GM12878 (cell line): ENCODE measurements around the gene SETD2. TPM values are rescaled to one million over a fixed set of nuclear protein-coding genes. Genes with fewer than 3 reads are reported as not detected.

ENCODE experiments used
- BACH1 ChIP-seq: fragments of 450-650 bp; IDR thresholded peaks from 2 replicates; pipeline ENCODE4 v1.6.1; 2017; ENCODE audit warnings: mild to moderate bottlenecking, borderline replicate concordance
- ESRRA ChIP-seq: IDR thresholded peaks from 2 replicates; pipeline ENCODE4 v1.6.1; 2012; ENCODE audit warnings: mild to moderate bottlenecking, low read length, improper control_type of control experiment
- FOXM1 ChIP-seq: IDR thresholded peaks from 2 replicates; pipeline ENCODE4 v1.6.1; 2012; ENCODE audit warnings: low read depth, mild to moderate bottlenecking, inconsistent platforms, low read length, moderate library complexity
- MYB ChIP-seq: fragments of 150-350 bp; IDR thresholded peaks from 2 replicates; pipeline ENCODE4 v1.6.1; 2014; ENCODE audit warnings: mild to moderate bottlenecking, low read depth, low read length, borderline replicate concordance
- NR2C2 ChIP-seq: IDR thresholded peaks from 2 replicates; pipeline ENCODE4 v1.6.1; 2011; ENCODE audit warnings: borderline replicate concordance, low read depth; ENCODE audit not compliant: control insufficient read depth, insufficient read length
- POLR2A ChIP-seq: IDR thresholded peaks from 2 replicates; pipeline ENCODE4 v1.6.1; 2011; ENCODE audit warnings: low read depth, mild to moderate bottlenecking, low read length
- ZBED1 ChIP-seq: IDR thresholded peaks from 2 replicates; pipeline ENCODE4 v1.6.1; 2016; ENCODE audit warnings: borderline replicate concordance
- ZSCAN29 ChIP-seq: fragments of 450-650 bp; IDR thresholded peaks from 2 replicates; pipeline ENCODE4 v1.6.1; 2017; ENCODE audit warnings: mild to moderate bottlenecking, moderate library complexity
- polyA plus RNA-seq, 11 experiments: library from polyadenylated mRNA; depleted of rRNA in 4 of 11; unstranded in 6 of 11; stranded (reverse) in 5 of 11; fragments of >200 nt; fragmentation: Nextera tagmentation in 4 of 11; fragmentation: Illumina TruSeq in 1 of 11; extraction: Ambion mirVana in 4 of 11; extraction: Trizol in 1 of 11; gene quantifications; 1 replicate in 1 of 11; 2 replicates in 10 of 11; pipeline versions ENCODE4 v1.2.1 to v1.2.3, GENCODE V29; 2011 to 2016; ENCODE audit warnings: inconsistent platforms in 2 of 11, missing spikeins in 2 of 11, low read depth in 1 of 11
- total RNA-seq, 4 experiments: library from RNA; depleted of rRNA in 3 of 4; stranded (reverse); fragments of >200 nt in 3 of 4; fragmentation: Illumina TruSeq in 1 of 4; extraction: Trizol in 1 of 4; gene quantifications; 2 replicates each; pipeline versions ENCODE4 v1.2.1 to v1.2.3, GENCODE V29; 2013 to 2021
- TF ChIP-seq, protein P1 (sequence below): IDR thresholded peaks from 2 replicates; pipeline ENCODE4 v1.6.1; 2012; ENCODE audit warnings: mild to moderate bottlenecking, low read depth, low read length
- TF ChIP-seq, protein P2 (sequence below): fragments of 450-650 bp; IDR thresholded peaks from 2 replicates; pipeline ENCODE4 v1.6.1; 2017; ENCODE audit warnings: low read depth, mild to moderate bottlenecking, moderate library complexity
- TF ChIP-seq, protein P3 (sequence below): fragments of 450-650 bp; IDR thresholded peaks from 2 replicates; pipeline ENCODE4 v1.6.1; 2018; ENCODE audit warnings: borderline replicate concordance, mild to moderate bottlenecking; ENCODE audit not compliant: partially characterized antibody

Gene SETD2
- total and polyA plus RNA-seq, 10 of the 15 experiments (the other 5 are each of a cell fraction or from before 2014, with no cell fraction given) = 8.4 to 44.9 (median 24.5) TPM

DNA sequence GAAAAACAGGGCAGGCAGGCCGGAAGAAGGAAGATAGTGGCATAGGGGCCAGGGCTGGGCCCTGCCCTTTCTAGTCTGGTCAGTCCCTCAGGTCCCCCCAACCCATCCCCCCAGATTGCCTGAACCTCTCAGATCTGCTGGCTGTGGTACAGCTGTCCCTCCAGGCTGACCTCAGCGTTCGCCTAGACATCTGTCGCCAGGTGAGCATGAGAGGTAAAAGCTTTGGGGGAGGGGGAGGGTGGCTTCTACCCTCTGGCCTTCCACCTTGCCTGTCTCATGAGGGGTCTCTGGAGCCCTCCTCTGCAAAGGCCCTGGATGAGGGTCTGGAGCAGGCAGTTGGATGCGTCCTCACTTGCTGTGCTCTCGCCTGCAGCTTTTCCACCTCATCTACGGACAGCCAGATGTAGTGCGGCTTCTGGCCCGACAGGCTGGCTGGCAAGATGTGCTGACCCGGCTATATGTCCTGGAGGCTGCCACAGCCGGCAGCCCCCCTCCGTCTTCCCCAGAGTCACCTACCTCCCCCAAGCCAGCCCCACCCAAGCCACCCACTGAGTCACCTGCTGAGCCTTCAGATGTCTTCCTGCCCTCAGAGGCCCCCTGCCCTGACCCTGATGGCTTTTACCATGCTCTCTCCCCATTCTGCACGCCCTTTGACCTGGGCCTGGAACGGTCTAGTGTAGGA lies 164.3 kb downstream of the SETD2 start (continued):
- TF ChIP-seq, protein P1, sequence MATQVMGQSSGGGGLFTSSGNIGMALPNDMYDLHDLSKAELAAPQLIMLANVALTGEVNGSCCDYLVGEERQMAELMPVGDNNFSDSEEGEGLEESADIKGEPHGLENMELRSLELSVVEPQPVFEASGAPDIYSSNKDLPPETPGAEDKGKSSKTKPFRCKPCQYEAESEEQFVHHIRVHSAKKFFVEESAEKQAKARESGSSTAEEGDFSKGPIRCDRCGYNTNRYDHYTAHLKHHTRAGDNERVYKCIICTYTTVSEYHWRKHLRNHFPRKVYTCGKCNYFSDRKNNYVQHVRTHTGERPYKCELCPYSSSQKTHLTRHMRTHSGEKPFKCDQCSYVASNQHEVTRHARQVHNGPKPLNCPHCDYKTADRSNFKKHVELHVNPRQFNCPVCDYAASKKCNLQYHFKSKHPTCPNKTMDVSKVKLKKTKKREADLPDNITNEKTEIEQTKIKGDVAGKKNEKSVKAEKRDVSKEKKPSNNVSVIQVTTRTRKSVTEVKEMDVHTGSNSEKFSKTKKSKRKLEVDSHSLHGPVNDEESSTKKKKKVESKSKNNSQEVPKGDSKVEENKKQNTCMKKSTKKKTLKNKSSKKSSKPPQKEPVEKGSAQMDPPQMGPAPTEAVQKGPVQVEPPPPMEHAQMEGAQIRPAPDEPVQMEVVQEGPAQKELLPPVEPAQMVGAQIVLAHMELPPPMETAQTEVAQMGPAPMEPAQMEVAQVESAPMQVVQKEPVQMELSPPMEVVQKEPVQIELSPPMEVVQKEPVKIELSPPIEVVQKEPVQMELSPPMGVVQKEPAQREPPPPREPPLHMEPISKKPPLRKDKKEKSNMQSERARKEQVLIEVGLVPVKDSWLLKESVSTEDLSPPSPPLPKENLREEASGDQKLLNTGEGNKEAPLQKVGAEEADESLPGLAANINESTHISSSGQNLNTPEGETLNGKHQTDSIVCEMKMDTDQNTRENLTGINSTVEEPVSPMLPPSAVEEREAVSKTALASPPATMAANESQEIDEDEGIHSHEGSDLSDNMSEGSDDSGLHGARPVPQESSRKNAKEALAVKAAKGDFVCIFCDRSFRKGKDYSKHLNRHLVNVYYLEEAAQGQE = no peak
- TF ChIP-seq MYB (no peak), ESRRA (no peak), BACH1 (no peak), POLR2A (no peak), FOXM1 (no peak), NR2C2 (no peak), ZBED1 (no peak), ZSCAN29 (no peak)
- TF ChIP-seq, protein P2, sequence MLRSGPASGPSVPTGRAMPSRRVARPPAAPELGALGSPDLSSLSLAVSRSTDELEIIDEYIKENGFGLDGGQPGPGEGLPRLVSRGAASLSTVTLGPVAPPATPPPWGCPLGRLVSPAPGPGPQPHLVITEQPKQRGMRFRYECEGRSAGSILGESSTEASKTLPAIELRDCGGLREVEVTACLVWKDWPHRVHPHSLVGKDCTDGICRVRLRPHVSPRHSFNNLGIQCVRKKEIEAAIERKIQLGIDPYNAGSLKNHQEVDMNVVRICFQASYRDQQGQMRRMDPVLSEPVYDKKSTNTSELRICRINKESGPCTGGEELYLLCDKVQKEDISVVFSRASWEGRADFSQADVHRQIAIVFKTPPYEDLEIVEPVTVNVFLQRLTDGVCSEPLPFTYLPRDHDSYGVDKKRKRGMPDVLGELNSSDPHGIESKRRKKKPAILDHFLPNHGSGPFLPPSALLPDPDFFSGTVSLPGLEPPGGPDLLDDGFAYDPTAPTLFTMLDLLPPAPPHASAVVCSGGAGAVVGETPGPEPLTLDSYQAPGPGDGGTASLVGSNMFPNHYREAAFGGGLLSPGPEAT = no peak
- TF ChIP-seq, protein P3, sequence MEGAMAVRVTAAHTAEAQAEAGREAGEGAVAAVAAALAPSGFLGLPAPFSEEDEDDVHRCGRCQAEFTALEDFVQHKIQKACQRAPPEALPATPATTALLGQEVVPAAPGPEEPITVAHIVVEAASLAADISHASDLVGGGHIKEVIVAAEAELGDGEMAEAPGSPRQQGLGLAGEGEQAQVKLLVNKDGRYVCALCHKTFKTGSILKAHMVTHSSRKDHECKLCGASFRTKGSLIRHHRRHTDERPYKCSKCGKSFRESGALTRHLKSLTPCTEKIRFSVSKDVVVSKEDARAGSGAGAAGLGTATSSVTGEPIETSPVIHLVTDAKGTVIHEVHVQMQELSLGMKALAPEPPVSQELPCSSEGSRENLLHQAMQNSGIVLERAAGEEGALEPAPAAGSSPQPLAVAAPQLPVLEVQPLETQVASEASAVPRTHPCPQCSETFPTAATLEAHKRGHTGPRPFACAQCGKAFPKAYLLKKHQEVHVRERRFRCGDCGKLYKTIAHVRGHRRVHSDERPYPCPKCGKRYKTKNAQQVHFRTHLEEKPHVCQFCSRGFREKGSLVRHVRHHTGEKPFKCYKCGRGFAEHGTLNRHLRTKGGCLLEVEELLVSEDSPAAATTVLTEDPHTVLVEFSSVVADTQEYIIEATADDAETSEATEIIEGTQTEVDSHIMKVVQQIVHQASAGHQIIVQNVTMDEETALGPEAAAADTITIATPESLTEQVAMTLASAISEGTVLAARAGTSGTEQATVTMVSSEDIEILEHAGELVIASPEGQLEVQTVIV = no peak
